CD1c-positive myeloid dendritic cell (primary cell): ENCODE measurements around the gene TADA2A.

ENCODE experiments used
- DNase-seq: peaks from one replicate; pipeline ENCODE4 v3.0.0-alpha.2; 2016; ENCODE audit errors: extremely low spot score

TADA2A gene, protein sequence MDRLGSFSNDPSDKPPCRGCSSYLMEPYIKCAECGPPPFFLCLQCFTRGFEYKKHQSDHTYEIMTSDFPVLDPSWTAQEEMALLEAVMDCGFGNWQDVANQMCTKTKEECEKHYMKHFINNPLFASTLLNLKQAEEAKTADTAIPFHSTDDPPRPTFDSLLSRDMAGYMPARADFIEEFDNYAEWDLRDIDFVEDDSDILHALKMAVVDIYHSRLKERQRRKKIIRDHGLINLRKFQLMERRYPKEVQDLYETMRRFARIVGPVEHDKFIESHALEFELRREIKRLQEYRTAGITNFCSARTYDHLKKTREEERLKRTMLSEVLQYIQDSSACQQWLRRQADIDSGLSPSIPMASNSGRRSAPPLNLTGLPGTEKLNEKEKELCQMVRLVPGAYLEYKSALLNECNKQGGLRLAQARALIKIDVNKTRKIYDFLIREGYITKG

DNA sequence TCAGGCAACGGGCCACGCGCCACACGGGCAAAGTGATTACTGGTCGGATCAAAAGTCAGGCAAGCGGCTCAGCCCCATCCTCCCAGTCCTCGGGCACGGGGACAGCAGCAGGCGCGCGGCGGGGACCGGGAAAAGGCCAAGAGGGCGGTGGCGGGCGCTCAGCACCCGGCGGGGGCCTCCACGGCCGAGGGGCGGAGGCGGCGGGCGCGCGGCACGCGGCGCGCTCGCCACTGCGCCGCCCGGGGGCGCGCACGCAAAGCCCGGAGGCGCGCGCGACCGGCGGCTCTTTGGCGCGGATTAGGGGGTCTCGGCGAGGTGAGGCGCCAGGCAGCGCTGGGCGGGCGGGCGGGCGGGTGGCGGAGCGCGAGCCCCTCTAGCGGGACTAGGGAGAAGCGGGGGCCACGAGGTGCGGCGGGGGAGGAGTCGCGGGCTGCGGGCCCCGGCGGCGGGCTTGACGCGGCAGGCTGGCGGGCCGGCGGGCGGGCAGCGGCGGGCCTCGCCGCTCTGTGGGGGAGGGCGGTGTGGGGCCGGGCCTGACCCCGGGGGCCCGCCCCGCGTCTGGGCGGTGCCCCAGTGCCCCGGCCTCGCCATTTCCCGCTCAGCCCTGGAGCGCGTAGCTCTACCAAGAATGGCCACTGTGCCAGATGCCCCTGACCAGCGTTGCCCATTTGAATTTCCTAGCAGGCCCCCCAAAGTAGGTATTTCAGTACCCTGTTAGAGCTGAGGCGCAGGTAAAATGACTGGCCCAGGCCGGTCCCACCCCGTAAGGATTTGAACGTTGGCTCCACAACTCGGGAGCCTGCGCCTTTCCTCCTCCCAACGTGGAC is at the start of gene TADA2A, which contains the start of gene ACACA:
TSS of gene TADA2A (plus strand) at position 252 of the 827 bp plus-strand sequence. CDS start 4,480 bp downstream, outside the sequence.
TSS of gene ACACA (minus strand) at position 202 of the 827 bp plus-strand sequence. CDS start 537 bp downstream, outside the sequence.
- peak; percentile 91 for DNase-seq

DNA sequence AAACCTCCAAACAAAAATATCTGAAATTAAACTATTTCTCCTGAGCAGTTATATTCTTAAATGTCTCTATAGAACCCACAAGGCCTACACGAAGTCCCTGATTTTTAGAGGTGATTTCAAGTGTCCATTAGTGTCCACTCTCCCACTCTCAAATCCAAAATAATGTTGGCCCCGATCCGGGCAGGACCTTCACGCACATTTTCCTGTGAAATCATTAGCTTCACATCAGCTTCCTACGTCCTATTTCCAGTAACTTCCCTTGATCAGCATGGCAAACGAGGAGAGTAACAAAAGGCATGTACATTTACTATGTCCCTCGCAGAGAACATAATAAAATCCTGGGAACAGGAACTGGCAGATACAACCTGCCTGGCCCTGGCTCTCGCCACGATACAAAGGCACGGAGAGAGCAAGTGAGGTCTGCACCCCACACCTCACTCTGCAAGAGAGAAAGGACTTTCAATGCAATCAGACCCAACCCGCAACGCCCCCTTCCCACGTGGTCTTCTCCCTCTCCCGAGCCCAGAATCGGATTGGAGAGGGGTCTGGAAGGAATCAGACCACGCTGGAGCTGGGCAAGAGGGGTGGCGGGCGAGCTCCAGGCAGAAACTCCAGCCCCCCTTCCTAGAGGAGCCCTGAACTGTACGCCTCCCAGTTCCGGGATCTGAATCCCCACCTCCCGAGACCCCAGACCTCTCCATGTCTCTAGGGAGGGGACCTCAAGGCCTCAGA is 48.4 kb upstream of the TADA2A start:
- peak; percentile 41 for DNase-seq

DNA sequence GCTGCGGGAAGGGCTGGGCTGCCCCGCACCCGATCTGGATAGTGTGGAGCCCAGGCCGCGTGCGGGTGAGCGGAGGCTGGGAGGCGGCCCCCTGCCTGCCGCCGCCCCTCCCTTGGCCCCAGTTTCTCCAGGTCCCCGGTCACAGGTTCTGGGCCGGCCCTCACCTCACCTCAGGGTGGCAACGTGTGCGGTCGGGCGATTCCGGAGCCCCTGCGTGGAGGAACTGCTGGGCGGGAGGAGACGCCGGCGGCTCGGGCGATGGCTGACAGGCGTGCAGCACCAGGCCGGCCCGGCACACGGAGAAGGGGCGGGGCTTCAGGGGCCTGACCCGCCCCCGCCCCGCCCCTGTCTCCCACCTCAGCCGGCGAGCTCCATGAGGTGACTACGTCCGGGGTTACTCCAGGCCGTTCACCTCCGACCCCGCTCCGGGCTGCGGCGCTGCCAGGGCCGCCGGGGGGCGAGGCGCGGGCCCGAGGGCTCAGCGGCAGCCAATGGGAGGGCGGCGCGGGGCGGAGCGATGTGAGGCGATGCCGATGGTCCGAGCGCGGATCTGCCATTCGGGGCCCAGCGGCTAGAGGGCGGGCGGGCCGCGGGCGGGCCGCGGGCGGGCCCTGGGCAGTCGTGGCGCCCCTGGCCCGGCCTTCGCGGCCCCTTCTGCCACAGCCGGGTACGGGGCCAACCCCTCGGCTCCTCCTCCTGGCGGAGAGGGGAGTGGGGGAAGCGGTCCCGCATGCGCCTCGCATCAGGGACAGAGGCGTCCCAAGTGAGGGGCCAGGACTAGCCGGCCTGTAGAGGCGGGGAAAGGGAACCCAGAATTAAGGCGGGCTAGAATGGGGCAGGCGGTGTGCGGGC is 47.6 kb upstream of the TADA2A start:
- DNase-seq, result peak; percentile 97

DNA sequence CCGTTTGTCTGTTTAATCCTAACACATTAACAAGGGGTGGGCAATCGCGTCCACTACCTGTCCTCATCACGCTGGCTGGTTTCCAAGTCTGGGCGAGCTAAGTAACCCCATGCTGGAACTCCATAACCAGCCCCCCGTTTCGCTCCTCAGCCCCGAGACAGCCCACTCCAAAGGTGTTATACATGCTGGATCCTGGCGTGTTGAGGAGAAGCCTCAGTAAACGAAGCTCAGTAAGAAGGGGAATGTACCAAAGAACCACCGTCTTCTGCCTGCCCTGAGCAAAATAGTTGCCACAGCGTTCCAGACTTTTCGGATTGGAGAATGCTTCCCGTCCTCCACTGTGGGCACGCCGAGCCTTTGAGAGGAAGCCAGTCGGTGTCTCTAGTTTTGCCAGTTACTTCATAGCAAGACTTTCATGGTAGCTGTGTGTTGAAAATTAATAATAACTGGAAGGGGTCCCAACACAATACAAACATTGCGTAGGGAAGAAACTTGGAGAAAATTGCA is 47.0 kb upstream of the TADA2A start:
- DNase-seq, result peak; percentile 37

DNA sequence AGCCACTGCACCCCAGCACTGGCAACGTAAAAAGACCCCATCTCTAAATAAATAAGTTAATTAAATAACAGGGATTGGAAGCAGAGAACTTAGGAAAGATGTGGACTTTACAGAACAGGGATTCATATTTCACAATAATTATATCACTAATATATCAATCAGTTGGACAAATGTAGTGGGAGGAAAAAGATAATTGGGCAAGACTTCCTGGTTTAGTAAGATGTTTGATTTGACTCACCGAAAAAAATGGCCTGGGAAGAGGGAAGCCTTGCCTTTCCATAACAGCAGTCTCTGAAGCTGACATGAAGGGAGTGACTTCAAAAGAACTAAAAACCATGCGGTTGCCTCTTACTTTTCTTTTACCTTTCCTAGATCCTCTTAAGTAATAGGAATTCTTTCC is 46.1 kb upstream of the TADA2A start:
- DNase-seq, result peak; percentile 67

DNA sequence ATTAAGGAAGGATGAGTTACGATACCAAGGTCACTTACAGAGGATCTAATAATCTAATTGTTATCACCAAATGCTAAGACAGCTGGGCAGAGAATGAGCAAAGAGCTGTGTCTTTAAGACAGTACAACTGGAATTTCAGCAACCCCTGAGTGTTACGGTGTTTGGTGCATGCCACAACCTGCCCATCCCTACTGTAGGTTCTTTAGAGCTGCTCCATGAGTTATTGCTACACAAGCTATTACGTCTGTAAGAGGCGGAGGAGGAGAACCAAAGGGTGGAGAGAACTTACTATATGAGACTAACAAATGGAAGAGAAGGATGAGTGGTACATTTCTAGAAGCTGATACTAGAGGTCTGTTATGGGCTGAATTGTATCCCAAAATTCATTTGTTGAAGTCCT is 45.1 kb upstream of the TADA2A start:
- no peak for DNase-seq

DNA sequence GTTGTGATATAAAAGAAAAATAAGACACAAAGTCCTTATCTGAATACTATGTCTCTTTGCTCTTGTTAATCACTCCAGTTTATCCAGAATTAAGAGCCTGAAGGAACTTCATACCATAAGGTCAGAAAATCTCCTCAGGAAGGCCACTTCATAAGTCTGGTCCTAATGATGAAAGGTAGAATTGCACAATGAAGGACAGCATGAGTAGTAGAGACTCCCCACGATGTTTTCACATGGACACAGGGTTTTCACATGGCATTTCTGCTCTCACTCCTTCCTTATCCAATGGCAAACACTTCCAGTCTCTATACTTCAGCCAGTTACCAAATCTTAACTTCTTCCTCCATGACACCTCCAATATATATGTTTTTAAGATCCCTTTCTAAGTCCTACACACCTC is 41.1 kb upstream of the TADA2A start:
- DNase-seq, result no peak

DNA sequence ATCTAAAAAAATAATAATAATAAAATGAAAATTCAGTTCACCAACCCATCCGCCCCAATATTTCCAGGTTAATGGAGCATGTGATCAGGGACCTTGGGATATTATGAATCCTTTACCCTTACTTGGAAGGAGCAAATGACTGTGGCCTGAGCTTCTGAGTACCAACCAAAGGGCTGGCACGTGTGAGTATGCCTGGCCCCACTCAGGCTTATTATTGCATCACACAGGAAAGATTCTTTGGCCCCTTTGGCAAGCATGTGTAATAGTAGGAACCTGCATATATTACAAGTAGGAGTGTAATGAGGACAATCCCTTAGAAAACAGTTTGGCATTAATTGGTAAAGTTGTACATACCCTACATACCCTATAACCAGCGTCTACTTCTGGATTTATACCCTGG is 38.1 kb upstream of the TADA2A start:
- DNase-seq, result no peak

DNA sequence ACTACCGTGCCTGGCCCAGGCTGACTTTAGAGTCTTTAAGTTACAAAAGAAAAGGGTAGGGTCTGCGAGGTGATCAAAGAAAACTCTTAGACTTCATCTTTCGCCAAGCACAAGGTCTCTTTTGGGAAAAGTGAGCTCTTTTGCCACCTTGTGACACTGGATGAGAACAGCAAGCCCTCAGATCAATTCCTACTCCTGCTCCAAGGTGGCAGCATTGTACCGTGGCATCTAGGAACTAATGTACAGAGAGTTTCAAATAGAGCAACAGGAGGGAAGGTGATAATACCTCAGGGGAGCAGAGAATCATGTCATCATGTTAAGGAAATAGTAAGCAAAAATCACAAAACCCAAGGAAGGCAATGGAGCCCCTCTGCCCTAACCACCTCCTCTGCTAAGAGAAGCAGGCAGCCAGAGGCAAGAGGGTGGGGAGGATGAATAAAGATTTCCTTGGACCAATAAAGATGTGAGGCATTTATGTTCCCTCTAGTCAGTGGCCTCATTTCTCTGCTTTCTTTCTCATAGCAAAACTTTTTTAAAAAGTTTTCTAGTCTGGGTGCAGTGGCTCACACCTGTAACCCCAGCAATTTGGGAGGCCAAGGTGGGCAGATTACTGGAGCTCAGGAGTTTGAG is 33.0 kb upstream of the TADA2A start:
- peak; percentile 73 for DNase-seq

DNA sequence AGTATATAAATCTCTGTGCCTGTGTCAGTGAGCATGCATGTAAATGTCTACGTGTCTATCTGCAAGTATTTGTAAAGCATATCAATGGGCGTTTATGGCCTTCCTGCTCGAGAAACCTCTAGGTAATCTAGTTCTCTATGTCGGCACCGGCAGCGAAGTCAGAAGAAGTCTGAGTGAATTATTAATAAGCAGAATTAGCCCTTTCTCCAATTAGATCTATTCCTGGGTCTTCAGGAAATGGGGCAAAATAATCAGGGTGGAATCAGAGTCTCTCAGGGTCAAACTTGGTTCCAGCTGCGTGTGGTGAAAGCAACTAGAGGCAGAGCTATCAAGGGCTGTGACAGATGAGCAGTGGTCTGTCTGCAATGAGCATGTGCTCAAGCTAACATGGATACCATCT is 31.0 kb upstream of the TADA2A start, which contains the start of gene C17orf78:
TSS of gene C17orf78 (plus strand) at position 280 of the 400 bp plus-strand sequence. CDS start at position 388, 108 bp downstream.
- DNase-seq, result no peak

DNA sequence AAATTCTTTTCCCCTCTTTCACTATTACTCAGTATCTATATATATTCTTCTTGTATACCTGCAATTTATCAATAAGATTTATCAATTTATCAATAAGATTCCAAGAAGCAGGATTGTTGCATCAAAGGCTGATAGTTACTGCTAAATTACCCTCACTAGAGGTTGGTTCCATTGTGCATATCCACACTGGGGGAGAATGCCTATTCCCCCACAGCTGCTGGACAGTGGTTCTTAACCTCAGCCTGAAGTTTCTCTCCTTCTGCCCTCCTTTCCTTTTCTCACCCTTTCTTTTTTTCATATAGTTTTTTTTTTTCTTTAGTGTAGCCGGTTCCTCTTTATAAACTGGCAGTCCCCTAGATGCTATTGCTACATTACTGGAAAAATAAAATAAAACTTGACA is 24.6 kb upstream of the TADA2A start:
- DNase-seq, result no peak

DNA sequence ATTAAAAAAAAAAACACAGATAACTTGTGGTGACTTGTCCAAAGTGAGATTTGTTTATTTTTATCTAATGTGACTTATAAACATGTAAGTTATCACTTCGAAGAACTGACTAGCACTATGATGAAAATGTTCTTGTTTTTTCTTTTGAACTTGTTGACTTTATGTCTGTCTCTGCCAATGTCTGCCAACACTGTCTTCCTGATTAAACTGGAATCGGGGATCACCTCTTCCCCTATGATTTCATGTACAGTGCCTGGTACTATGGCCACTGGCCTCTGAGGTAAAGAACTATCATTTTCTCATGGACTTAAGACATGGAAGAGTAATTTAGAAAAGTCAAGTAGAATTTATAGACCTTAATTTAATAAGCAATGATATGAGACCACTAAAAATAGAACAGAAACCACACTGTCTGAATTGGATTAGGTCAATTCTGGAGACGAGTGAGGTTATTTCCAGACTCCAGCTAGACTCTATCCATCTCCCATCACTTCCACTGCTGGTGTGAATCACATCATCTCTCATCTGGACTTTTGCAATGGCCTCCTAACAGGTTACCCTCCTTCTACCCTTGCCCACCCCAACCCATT is 22.0 kb upstream of the TADA2A start:
- no peak for DNase-seq

DNA sequence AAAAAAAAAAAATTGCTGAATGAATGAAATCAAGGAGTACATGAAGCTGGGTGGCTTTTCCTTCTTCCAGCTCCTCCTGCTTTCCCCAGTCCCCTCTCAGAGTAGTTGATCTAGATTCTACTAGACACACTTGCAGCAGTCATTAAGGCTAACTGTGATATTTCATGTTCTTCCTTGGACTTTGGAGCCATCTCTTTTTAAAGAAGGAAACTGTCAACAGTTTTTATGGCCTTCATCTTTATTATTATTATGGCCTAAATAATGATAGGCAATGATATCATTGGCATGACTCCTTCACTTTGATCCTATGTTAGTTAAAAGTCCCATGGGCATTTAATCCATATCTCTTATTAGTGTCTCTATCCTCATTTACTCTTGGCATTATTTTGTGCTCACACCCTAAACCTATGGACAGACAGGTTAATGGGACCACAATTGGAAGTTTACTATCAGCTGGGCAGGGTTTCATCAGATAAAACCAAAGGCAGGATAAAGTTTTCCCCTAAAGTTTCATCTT is 21.2 kb upstream of the TADA2A start:
- no peak for DNase-seq

DNA sequence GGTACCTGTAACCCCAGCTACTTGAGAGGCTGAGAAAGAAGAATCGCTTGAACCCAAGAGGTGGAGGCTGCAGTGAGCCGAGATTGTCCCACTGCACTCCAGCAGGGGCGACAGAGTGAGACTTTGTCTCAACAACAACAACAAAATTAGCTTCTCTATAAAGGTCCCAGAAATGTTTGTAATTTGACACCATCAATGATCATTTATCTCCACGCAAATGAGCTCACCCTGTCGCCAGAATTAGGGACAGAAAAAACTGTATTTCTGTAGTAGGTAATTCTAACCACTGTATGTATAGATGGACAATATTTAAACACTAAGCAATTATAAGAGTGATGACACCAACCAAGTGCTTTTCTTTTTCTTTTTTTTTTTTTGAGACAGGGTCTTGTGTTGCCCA is 20.2 kb upstream of the TADA2A start:
- DNase-seq, result no peak

DNA sequence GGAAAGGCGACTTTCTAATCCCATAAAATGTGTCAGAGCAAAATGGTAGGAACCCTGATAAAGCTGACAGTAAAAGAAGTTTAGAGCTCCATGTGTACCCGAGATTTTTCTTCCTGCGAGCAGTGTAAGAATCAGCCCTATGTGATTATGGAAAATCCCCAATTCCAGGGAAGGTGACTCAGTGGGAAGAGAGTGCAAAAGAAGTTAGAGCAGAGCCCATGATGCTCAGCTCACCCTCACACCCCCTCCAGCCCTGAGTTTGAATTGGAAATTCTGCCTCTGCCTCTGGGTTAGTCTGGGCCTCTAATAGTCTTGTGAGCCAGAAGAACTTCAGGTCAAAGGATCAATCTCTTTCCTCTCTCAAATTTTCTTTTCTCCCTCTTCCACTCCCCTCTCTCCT is 18.4 kb upstream of the TADA2A start:
- DNase-seq, result no peak

DNA sequence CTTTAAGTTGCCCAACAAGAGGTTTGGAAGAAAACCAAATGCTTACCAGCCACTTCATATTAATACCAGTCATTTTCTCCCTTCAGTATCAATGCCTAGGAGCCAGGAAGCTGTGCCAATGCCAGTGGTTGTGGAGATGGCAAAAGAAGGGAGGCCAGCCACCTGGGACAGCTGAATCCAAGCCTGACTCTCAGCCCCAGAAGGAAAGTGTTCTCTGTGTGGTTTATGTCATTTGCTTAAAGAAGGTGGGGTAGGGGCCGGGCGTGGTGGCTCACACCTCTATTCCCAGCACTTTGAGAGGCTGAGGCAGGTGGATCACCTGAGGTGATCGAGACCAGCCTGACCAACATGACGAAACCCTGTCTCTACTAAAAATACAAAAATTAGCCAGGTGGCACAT is 17.5 kb upstream of the TADA2A start:
- no peak for DNase-seq

DNA sequence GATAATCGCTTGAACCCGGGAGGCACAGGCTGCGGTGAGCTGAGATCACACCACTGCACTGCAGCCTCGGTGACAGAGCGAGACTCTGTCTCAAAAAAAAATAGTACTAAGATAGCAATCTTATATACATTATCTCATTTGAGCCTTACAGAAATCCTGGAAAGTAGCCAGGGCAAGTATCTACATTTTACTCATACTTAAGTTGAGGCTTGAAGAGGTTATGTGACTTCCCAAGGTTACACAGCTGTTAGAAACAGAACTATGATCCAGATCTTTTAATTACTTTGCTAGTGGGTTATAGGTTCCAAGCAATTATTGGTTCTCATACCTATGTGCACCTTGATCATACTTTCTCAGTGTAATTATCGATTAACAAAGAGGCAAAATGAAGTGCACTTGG is 15.5 kb upstream of the TADA2A start:
- DNase-seq, result no peak

DNA sequence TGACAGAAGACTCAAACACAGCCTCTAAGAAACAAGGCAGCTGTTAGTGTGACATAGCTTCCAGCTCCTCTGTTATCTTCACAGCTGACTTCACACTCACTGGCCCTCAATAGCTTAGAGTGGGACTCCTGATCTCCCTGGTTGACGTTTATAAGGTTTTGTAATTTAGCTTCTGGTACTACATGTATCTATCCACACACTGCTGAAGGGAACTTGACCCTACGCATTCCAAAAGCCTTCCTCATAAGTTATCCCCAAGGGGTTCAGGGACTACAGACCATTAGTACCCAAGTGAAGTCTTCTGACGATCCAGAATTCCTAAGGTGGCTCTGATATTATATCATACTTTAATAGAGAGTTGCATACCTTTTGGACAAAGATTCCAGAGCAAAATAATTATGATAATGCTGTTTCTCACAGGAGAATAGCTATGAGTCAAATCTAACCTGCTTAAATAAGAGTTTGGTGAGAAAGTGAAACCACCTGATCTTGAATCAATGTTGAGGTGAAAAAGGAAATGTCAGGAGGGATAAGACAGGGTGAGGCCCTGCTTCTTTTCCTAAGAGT is 14.6 kb upstream of the TADA2A start:
- DNase-seq, result no peak

DNA sequence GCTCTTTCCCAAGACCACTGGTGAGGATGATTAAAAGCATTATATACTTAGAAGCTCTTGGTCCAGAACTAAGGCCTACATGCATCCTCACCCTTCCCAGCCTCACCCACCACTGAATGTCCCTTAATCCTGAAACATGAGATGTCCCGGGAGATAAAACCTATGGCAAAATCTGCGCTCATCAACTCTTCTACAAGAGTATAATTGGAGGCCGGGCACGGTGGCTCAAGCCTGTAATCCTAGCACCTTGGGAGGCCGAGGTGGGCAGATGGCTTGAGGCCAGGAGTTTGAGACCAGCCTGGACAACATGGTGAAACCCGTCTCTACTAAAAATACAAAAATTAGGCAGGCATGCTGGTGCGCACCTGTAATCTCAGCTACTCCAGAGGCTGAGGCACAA is 13.3 kb upstream of the TADA2A start:
- no peak for DNase-seq
